ENCODE data around the gene EXOC6. TPM values are rescaled to one million over a fixed set of nuclear protein-coding genes. Genes with fewer than 3 reads are reported as not detected.
"Not testable (repeated sequence)": the region's sequence is repeated elsewhere in the genome, so short reads cannot be mapped to it uniquely, and the experiment has no call there.

Gene EXOC6
- total RNA-seq, 4 donors from 2014 or later, result 10.5 to 82.1 (median 31.7) TPM

- DNase-seq, result no peak
- Histone ChIP-seq H3K4me3 (no peak overlapping the region), H3K27me3 (no peaks in the 10 kb centered on the region), H3K36me3 (no peaks in the 10 kb centered on the region), H3K27ac (no peak overlapping the region), H3K4me1 (no peaks in the 10 kb centered on the region), H3K9me3 (no peaks in the 10 kb centered on the region)
- TF ChIP-seq, protein P1, sequence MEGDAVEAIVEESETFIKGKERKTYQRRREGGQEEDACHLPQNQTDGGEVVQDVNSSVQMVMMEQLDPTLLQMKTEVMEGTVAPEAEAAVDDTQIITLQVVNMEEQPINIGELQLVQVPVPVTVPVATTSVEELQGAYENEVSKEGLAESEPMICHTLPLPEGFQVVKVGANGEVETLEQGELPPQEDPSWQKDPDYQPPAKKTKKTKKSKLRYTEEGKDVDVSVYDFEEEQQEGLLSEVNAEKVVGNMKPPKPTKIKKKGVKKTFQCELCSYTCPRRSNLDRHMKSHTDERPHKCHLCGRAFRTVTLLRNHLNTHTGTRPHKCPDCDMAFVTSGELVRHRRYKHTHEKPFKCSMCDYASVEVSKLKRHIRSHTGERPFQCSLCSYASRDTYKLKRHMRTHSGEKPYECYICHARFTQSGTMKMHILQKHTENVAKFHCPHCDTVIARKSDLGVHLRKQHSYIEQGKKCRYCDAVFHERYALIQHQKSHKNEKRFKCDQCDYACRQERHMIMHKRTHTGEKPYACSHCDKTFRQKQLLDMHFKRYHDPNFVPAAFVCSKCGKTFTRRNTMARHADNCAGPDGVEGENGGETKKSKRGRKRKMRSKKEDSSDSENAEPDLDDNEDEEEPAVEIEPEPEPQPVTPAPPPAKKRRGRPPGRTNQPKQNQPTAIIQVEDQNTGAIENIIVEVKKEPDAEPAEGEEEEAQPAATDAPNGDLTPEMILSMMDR (IDR thresholded peaks at IDR 0.05), result no peak
- TF ChIP-seq POLR2A (IDR thresholded peaks at IDR 0.05), result no peak
These were observed 246.9 kb downstream of the EXOC6 start for GRCh38 chr10:93095225-93095624.

DNA sequence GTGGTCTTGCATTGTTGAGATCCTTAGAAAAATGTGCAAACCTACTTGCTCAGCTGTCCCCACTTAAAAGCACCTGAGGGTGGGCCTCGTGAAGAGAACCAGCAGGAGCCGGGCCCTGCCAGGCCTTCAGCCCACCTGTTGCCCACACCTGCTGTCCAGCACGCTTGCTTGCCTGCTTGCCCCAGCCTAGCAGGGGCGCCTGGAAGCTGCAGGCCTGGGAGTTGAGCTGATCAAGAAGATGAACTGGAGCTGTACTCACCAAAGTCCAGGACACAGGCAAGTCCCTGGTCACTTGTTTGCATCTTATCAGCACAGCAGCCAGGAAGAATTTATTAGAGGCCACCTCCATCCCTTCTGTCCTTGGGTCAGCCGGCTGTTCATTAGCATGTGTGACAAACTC, 248.6 kb downstream of the EXOC6 start:
- no peaks in the 10 kb centered on the region for H3K27me3 ChIP-seq
- H3K4me3 ChIP-seq, result no peak overlapping the region
- H3K36me3 ChIP-seq, result no peaks in the 10 kb centered on the region
- H3K9me3 ChIP-seq, result no peaks in the 10 kb centered on the region
- TF ChIP-seq, protein P1 (IDR thresholded peaks at IDR 0.05), result no peak
- TF ChIP-seq POLR2A (IDR thresholded peaks at IDR 0.05), result no peak
- H3K4me1 ChIP-seq, result no peaks in the 10 kb centered on the region
- no peak overlapping the region for H3K27ac ChIP-seq
- no peak for DNase-seq

- Histone ChIP-seq H3K27ac (no peak overlapping the region), H3K27me3 (no peaks in the 10 kb centered on the region), H3K4me1 (no peaks in the 10 kb centered on the region), H3K4me3 (no peak overlapping the region), H3K36me3 (no peaks in the 10 kb centered on the region), H3K9me3 (no peaks in the 10 kb centered on the region)
- no peak for DNase-seq
- TF ChIP-seq, protein P1 (IDR thresholded peaks at IDR 0.05), result no peak
- no peak for TF ChIP-seq POLR2A (IDR thresholded peaks at IDR 0.05)
These were observed 249.1 kb downstream of the EXOC6 start for GRCh38 chr10:93097386-93097785.

DNA sequence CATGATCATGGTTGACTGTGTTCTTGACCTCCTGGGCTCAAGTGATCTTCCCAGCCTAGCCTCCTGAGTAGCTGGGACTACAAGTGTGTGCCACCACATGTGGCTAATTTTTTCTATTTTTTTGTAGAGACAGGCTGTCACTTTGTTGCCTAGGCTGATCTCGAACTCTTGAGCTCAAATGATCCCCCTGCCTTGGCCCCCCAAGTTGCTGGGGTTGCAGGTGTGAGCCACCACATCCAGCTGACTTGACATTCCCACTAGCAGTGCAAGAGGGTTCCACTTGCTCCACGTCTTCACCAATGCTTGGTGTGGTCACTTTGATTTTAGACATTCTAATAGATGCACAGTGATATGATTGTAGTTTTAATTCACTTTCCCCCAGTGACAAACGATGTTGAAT, 250.5 kb downstream of the EXOC6 start:
- no peak for DNase-seq
- H3K4me1 ChIP-seq, result no peaks in the 10 kb centered on the region
- no peak overlapping the region for H3K27ac ChIP-seq
- H3K9me3 ChIP-seq, result no peaks in the 10 kb centered on the region
- no peak overlapping the region for H3K4me3 ChIP-seq
- H3K36me3 ChIP-seq, result no peaks in the 10 kb centered on the region
- no peaks in the 10 kb centered on the region for H3K27me3 ChIP-seq
- TF ChIP-seq, protein P1 (IDR thresholded peaks at IDR 0.05), result no peak
- no peak for TF ChIP-seq POLR2A (IDR thresholded peaks at IDR 0.05)

- Histone ChIP-seq H3K36me3 (no peaks in the 10 kb centered on the region), H3K27me3 (no peaks in the 10 kb centered on the region), H3K27ac (no peak overlapping the region), H3K4me3 (no peak overlapping the region), H3K9me3 (no peaks in the 10 kb centered on the region), H3K4me1 (no peaks in the 10 kb centered on the region)
- DNase-seq, result no peak
- TF ChIP-seq, protein P1 (IDR thresholded peaks at IDR 0.05), result no peak
- TF ChIP-seq POLR2A (IDR thresholded peaks at IDR 0.05), result no peak
These were observed 251.3 kb downstream of the EXOC6 start for GRCh38 chr10:93099670-93100069.

DNA sequence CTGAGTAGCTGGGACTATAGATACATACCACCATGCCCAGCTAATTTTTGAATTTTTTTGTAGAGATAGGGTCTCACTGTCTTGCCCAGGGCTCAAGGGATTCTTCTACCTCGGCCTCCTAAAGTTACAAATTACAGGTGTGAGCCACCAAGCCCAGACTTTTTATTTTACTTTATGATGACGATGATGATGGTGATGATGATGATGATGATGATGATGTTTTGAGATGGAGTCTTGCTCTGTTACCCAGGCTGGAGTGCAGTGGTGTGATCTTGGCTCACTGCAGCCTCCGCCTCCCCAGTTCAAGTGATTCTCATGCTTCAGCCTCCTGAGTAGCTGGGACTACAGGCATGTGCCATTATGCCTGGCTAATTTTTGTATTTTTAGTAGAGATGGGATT, 252.8 kb downstream of the EXOC6 start:
- not testable (repeated sequence) for H3K9me3 ChIP-seq, H3K4me3 ChIP-seq, H3K27me3 ChIP-seq, H3K4me1 ChIP-seq, H3K27ac ChIP-seq, DNase-seq, H3K36me3 ChIP-seq
